H1 (cell line): ENCODE measurements around the gene DPM2. TPM values are rescaled to one million over a fixed set of nuclear protein-coding genes. Genes with fewer than 3 reads are reported as not detected.

Experiments
- SIRT6 ChIP-seq: IDR thresholded peaks from one replicate; pipeline ENCODE4 v1.7.1; 2012; ENCODE audit warnings: low read length, inconsistent platforms
- SP4 ChIP-seq: IDR thresholded peaks from 2 replicates; pipeline ENCODE4 v1.6.1; 2012; ENCODE audit warnings: low read length, inconsistent platforms
- polyA plus RNA-seq, 7 experiments: library from polyadenylated mRNA; depleted of rRNA in 3 of 7; stranded (reverse) in 5 of 7; unstranded in 2 of 7; fragments of >200 nt in 5 of 7; fragments of 200-250 nt in 2 of 7; gene quantifications; 1 replicate in 5 of 7; 2 replicates in 1 of 7; 4 replicates in 1 of 7; pipeline versions ENCODE4 v1.2.1 to v1.2.3, GENCODE V29; 2011 to 2013; ENCODE audit warnings: missing spikeins in 2 of 7, mixed read lengths in 2 of 7
- total RNA-seq: library from RNA; stranded (reverse); fragmentation: NEBNext Ultra II Directional; extraction: Animal tissue kit (Norgen Biotek cat#: 25700); gene quantifications from 2 replicates; pipeline ENCODE4 v1.2.1, GENCODE V29; 2021

Gene DPM2
- total and polyA plus RNA-seq, 2 of the 8 experiments (the other 6 are each of a cell fraction or from before 2014, with no cell fraction given): 45.4 to 95.4 TPM

GRCh38 chr9:127985011-127985410, 47.4 kb upstream of the DPM2 start (continued):
- TF ChIP-seq SIRT6 (no peak), SP4 (no peak)
